Measurements from ENCODE around the gene DCC.

DCC gene

DNA sequence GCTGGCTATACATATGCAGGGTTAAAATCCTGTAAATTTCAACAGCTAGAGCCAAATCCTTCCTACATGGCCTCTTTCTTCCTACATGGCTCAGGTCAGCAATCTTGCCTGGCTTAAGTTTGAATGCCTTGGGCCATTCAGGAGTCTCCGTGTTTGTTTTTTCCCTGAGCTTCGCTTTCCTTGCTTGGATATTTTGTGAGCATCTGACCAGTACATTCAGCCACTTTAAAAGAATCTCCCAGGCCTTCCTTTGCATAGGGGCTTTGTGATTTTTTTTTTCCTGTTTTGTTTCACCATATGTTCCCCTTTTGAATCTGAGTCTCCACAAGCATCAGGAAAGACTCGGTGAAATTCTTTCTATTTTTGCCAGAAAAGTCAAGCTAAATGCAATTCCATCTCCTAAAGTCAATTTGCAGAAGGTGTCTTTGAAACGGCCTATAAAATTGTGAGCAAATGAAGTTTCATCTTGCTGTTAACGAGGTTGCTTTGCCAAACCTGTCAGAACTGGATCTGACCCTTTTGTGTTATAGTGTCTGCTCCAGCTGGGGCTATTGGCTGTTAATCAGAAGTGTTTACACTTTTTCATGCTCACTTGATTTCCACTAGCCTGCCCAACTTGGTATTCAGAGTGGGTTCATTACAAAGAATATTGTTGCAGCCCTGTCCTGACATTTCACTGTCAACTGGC is 256.9 kb downstream of the DCC start:
- no peak overlapping the region for H3K4me3 ChIP-seq
- TF ChIP-seq, protein P1, sequence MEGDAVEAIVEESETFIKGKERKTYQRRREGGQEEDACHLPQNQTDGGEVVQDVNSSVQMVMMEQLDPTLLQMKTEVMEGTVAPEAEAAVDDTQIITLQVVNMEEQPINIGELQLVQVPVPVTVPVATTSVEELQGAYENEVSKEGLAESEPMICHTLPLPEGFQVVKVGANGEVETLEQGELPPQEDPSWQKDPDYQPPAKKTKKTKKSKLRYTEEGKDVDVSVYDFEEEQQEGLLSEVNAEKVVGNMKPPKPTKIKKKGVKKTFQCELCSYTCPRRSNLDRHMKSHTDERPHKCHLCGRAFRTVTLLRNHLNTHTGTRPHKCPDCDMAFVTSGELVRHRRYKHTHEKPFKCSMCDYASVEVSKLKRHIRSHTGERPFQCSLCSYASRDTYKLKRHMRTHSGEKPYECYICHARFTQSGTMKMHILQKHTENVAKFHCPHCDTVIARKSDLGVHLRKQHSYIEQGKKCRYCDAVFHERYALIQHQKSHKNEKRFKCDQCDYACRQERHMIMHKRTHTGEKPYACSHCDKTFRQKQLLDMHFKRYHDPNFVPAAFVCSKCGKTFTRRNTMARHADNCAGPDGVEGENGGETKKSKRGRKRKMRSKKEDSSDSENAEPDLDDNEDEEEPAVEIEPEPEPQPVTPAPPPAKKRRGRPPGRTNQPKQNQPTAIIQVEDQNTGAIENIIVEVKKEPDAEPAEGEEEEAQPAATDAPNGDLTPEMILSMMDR (IDR thresholded peaks at IDR 0.05): no peak
- no peak for DNase-seq (ENCODE audit: low spot score)
- no peak overlapping the region for H3K27ac ChIP-seq

DNA sequence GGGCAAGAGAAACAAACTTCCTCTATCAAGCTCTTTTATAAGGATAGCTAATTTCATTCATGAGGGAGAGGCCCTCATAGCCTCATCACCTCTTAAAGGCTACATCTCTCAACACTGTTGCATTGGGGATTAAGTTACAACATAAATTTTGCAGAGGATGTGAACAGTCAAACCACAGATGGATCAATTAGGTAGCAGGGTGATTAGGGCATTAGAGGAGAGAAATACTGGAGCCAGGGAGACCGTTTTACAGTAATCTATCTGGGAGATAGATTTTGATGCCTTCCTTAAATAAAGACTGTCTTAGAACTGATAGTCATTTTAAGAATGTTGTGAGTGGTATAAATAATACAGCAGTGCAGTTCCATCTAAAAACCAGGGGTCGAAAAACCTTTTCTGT is 258.9 kb downstream of the DCC start:
- no peak overlapping the region for H3K27ac ChIP-seq

DNA sequence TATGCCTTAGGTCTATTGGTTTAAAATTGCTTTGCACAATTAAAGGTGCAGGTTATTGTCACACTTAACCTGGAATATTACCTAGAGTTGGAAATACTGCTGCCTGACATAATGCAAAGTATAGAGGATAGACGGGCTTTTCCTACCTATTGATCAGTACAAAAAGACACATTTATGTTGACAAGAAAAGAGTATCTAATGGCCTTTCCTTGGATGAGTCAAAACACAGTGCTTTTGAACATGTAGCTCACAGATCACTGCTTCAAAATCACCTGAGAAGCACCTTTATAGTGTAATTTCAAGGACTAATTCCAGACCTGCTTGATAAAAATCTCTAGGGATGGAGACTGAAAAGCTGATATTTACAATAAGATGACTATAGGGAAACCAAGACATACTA is 262.8 kb downstream of the DCC start:
- Histone ChIP-seq H3K27ac (no peak overlapping the region), H3K4me3 (no peak overlapping the region)
- no peak for DNase-seq (ENCODE audit: low spot score)
- TF ChIP-seq, protein P1 (IDR thresholded peaks at IDR 0.05): no peak

More for the DNA sequence above, 258.9 kb downstream of the DCC start:
- no peak overlapping the region for H3K4me3 ChIP-seq
- no peak for DNase-seq (ENCODE audit: low spot score)
- TF ChIP-seq, protein P1 (IDR thresholded peaks at IDR 0.05): no peak

DNA sequence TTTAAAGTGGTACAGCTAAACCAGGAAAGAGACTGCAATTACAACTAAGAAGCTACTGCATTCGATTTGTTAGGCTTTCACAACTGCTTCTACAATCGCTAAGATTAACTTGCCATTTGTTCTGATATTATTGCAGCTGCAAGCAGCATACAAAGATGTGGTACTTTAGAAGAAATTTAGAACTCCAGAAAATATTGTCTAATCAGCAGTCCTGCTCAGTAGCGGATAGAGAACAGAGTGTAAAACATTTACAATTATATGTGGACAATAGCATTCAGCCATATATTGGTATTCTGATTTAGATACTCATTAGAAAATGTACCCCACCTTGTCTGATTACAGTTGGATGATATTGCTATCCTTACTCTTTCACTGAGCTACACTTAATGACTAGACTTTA is 265.3 kb downstream of the DCC start:
- Histone ChIP-seq H3K27ac (no peak overlapping the region), H3K4me3 (no peak overlapping the region)
- TF ChIP-seq, protein P1 (IDR thresholded peaks at IDR 0.05): no peak
- no peak for DNase-seq (ENCODE audit: low spot score)

DNA sequence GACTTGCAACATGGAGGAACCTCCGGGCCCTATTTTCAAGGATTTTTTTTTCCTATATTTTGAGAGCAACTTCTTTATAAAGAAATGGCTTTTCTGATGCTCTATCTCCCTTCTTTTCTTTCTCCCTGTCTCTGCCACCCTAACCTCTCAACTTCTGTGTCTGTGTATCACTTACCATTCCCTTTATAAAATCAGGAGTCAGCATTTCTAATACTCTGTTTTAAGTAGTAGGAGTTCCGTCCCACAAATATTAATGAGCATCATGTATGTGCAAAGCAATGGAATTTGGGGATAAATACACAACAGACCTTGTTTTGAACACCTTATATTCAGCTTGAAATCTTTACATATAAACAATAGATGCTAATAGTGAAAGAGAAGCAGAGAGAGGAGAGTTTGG is 268.0 kb downstream of the DCC start:
- H3K4me3 ChIP-seq: no peak overlapping the region
- TF ChIP-seq, protein P1 (IDR thresholded peaks at IDR 0.05): no peak

DNA sequence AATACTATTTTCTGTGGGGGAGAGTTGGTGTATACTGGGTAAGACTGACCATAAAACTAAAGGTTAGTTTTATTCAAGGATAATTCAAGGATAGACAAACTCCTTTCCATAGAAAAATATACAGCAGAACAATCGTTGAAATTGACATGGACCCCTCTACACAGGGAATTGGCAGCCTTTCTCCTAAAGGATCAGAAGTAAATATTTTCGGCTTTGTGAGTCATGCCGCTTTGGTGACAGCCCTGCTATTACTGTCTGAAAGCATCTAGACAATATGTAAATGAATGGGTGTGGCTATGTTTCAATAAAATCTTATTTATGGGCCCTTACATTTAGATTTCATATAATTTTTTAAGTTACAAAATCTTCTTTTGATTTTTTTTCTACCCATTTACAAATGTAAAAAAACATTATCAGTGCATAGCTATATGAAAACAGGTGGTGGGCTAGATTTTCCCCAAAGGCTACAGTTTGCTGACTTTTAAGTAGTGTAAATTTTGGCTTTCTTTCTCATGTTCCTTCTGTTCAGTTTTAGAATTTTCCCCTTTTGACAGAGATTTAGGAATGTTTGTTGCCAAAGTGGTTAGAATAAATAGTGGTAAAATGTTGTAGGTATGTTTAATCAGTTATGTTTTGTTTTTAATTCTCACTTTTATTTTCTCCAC is 270.6 kb downstream of the DCC start:
- DNase-seq (ENCODE audit: low spot score): no peak
- H3K4me3 ChIP-seq: no peak overlapping the region
- H3K27ac ChIP-seq: no peak overlapping the region
- TF ChIP-seq, protein P1 (IDR thresholded peaks at IDR 0.05): no peak

More for the DNA sequence above, 268.0 kb downstream of the DCC start:
- H3K27ac ChIP-seq: no peak overlapping the region
- no peak for DNase-seq (ENCODE audit: low spot score)

DNA sequence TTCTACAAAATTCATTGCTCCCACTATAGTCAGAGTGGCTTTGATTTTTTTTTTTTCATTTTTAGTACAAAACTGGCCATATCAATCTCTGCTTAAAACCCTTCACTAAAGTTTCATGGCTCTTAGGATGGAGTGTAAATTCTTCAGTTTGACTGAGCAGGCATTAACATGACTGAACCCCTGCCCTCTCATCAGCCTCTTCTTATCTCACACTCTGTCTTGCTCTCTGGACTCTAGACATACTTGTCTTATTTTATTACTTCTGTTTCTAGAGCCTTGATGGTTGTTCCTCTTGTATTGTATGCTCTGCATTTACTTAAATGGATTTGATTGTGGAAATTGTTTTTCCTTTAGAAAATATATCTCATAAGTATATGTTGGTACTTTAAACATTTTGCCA is 272.4 kb downstream of the DCC start:
- no peak for DNase-seq (ENCODE audit: low spot score)
- Histone ChIP-seq H3K27ac (no peak overlapping the region), H3K4me3 (no peak overlapping the region)
- TF ChIP-seq, protein P1 (IDR thresholded peaks at IDR 0.05): no peak
